ENCODE results near the gene SIX2. TPM values are rescaled to one million over a fixed set of nuclear protein-coding genes. Genes with fewer than 3 reads are reported as not detected.

Gene SIX2
- total RNA-seq, 1 donor from 2014 or later = not detected

DNA sequence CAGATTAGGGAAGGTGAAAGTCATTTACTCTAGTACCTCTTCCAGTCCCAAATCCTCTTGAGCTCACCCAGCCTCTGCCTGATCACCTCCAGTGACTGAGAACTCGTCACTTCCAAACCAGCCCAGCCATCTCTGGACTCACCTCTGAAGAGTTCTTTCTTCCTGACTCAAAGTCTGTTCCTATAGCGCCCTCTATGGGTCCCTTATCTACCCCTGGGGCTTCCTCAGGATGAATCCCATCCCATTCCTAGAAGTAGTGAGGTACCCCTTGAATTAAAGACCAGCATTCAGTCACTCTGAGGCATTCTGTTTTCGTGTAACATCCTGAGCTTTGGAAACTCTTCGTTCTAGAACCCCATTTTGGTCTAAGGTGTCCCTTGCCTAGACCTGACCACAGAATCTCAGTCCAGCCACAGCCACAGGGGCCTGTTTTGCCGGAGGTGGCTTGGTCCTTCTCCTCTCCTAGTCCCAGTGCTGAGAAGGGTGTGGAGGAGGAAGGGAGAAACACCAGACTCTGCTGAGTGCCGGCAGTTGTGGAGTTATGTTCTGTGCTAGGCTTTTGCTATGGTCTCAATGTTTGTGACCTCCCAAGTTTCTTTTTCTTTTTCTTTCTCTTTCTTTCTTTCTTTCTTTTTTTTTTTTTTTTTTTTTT is 35.1 kb downstream of the SIX2 start:
- Histone ChIP-seq H3K4me3 (no peak overlapping the region), H3K27ac (no peak overlapping the region), H3K9me3 (no peaks in the 10 kb centered on the region), H3K4me1 (no peaks in the 10 kb centered on the region), H3K27me3 (peaks cover 15% of the 10 kb centered on the region), H3K36me3 (no peaks in the 10 kb centered on the region)
- DNase-seq (no peak), ATAC-seq (peak; percentile 64)
- intact Hi-C loops (cut with DNase I) = loop anchor here (10.0 kb wide), 1 partner anchor 521 kb away; no protein-coding TSS in a partner anchor
- peak; percentile 34 for TF ChIP-seq CTCF (IDR thresholded peaks at IDR 0.05)

DNA sequence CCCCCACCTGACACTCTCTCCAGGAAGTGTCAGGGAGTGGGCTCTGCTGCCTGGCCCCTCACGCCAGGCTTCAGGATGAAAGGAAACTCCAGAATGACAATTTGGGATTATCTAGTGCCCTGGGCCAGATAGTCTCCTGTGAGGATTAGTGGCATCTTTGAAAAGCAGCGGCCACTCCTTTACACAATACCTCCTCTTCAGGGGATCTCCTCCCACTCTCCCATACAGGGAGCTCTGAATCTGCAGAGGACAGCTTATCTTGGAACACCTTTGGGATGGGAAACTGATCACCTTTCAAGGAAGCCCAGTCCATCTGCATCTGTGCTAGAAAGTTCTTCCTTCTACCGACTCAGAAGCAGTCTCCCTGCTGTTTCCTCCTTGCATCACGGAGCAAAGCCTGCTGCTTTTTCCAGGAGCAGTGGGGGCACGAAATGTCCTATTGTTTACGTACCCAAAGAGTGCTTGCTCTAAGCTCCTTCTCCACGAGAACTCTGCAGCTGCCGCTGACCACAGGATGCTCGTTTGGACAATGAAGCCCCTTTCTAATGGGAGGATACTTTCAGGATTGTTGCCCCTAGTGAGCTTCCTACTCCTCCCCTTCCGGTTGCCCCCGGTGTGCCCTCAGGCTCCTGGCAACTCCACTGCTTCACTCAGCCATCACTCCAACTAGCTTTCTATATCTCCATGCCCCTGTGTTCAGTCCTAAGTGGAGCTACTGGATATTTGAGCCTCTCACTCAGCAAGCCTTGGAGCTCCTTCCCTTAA is 36.3 kb downstream of the SIX2 start:
- DNase-seq = no peak
- H3K4me3 ChIP-seq = no peak overlapping the region

DNA sequence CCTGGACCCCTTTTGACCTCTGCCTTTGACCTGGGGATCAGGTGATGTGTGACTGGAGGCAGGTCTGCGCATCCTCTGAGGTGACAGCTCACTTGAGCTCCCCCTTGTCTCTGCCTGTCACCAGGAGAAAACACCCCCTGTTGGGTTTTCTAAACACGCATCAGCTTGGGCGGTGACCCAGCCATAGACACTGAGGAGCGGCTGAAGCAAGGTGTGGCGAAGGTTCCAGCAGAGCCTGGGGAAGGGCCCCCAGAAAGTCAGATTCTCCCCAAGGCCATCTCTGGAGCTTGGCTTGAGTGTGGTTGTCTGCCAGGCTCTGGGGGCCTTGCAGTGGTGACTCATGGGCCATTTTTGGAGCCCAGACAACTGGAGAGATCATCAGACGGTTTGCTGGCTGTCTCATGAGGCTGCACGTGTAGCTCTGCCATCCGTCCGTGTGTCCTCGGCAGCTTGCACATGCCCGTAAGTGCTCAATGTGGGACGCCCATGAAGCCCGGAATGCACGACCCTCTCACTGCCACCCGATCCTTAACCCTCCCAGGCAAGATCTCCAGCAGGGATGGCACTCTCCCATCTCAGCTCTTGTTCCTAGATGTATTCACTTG is 38.3 kb downstream of the SIX2 start:
- DNase-seq (no peak), ATAC-seq (no peak)
- peaks cover 15% of the 10 kb centered on the region for H3K27me3 ChIP-seq
- intact Hi-C loops (cut with DNase I) = loop anchor here (10.0 kb wide), 1 partner anchor 524 kb away; no protein-coding TSS in a partner anchor
- H3K36me3 ChIP-seq = no peaks in the 10 kb centered on the region
- H3K4me1 ChIP-seq = no peaks in the 10 kb centered on the region
- no peaks in the 10 kb centered on the region for H3K9me3 ChIP-seq
- no peak overlapping the region for H3K4me3 ChIP-seq
- no peak overlapping the region for H3K27ac ChIP-seq
- TF ChIP-seq CTCF (IDR thresholded peaks at IDR 0.05) = no peak

More for the DNA sequence above, 36.3 kb downstream of the SIX2 start:
- TF ChIP-seq CTCF (IDR thresholded peaks at IDR 0.05) = no peak
- H3K36me3 ChIP-seq = no peaks in the 10 kb centered on the region
- H3K4me1 ChIP-seq = no peaks in the 10 kb centered on the region
- intact Hi-C loops (cut with DNase I) = loop anchor here (10.0 kb wide), 1 partner anchor 522 kb away; no protein-coding TSS in a partner anchor
- no peaks in the 10 kb centered on the region for H3K9me3 ChIP-seq
- no peak overlapping the region for H3K27ac ChIP-seq
- peaks cover 15% of the 10 kb centered on the region for H3K27me3 ChIP-seq
- no peak for ATAC-seq

DNA sequence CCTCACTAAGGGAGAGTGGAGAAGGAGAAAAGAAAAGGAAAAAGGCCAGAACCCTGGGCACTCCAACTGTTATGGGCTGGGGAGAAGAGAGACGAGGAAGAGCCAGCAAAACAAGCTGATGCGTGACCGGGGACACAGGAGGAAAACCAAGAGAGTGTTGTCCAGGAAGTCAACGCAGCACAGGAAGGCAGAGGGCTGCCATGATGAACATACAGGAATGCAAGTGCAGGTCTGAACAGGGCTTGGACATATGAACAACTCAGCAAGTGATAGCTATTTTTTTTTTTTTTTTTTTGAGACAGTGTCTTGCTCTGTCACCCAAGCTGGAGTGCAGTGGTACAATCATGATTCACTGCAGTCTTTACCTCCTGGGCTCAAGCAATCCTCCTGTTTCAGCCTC is 39.3 kb downstream of the SIX2 start:
- no peaks in the 10 kb centered on the region for H3K9me3 ChIP-seq
- H3K4me1 ChIP-seq = no peaks in the 10 kb centered on the region
- no peak for TF ChIP-seq CTCF (IDR thresholded peaks at IDR 0.05)
- H3K36me3 ChIP-seq = no peaks in the 10 kb centered on the region
- ATAC-seq = no peak
- H3K4me3 ChIP-seq = no peak overlapping the region
- intact Hi-C loops (cut with DNase I) = loop anchor here (10.0 kb wide), 1 partner anchor 525 kb away; no protein-coding TSS in a partner anchor
- no peak for DNase-seq
- no peak overlapping the region for H3K27ac ChIP-seq
- H3K27me3 ChIP-seq = peaks cover 21% of the 10 kb centered on the region

DNA sequence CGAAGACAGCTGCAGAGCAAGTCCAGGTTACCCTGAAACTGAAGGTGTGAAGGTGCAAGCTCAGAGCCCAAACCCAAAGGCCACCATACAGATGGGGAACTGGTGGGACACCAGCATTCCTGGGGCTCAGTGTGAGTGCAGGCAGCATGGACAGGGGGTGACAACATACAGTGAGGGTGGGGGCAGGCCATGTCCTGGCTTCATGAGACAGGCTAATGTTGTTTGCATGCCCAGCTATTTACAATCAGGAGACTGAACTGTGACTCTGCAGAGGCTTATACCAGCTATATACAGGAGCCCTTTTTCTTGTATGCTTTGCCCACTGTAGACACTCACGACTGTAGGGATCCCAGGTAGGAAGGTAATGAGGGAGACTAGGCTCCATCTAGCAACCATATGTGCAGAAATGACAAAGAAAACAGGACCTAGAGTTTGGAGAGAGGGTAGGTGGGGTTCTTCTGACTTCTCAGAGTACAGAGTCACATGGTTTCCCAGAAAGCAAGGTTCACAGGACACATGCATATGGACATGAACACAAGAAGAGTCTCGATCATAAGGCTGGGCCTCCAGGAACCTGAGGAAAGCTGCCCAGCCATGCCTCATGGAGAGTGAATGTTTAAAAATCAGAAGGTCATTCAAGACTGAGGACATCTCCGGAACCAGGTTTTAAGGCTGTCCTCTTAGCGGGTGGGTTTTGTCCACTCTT is 41.4 kb downstream of the SIX2 start:
- no peak overlapping the region for H3K27ac ChIP-seq
- ATAC-seq = no peak
- H3K4me3 ChIP-seq = no peak overlapping the region
- intact Hi-C loops (cut with DNase I) = no loop called here
- H3K4me1 ChIP-seq = no peaks in the 10 kb centered on the region
- no peak for DNase-seq
- H3K36me3 ChIP-seq = no peaks in the 10 kb centered on the region
- H3K9me3 ChIP-seq = no peaks in the 10 kb centered on the region
- TF ChIP-seq CTCF (IDR thresholded peaks at IDR 0.05) = no peak
- H3K27me3 ChIP-seq = peaks cover 11% of the 10 kb centered on the region

Measured in upper lobe of right lung (tissue), 1 donor.